GM12891 (cell line): ENCODE measurements around the gene FGD5.

Experiments used
- POLR2A ChIP-seq: IDR thresholded peaks from 2 replicates; pipeline ENCODE4 v1.6.1; 2011; ENCODE audit warnings: low read depth, low read length, control low read depth
- POLR2AphosphoS5 ChIP-seq: IDR thresholded peaks from 2 replicates; pipeline ENCODE4 v1.6.1; 2011; ENCODE audit warnings: low read depth, low read length, control low read depth

DNA sequence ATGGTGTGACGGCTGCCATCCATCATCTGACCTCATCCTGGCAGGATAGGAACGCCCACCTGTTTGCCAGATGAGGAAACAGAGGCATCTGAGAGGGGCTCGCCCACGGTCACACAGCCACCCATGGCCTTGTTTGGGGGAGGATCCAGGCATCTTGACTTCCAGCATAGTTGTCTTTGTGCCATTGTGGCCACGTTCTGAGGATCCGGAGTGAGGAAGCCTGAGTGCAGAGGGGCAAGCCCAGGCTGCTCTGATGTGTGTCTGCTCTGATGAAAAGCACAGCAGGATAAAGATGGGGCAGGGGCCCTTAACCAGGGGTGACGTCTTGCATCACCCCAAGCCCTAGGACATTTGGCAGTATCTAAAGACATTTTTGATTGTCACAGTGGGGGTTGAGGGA, 58.7 kb downstream of the FGD5 start:
- TF ChIP-seq POLR2A: no peak
- TF ChIP-seq POLR2AphosphoS5: no peak
